Trophoblast cell (in vitro differentiated cells and primary cell): ENCODE data around the gene HOXC11.

Source experiments
- DNase-seq, 2 donors: peaks; one replicate each; pipeline ENCODE4 v3.0.0-alpha.2; 2016
- H2AFZ ChIP-seq: 2 replicates; pipeline ENCODE4 v1.6.1; 2013; ENCODE audit warnings: low read length, moderate library complexity, mild to moderate bottlenecking; ENCODE audit not compliant: insufficient read depth, poor library complexity
- H2AK5ac ChIP-seq: 2 replicates; pipeline ENCODE4 v1.6.1; 2013; ENCODE audit warnings: mild to moderate bottlenecking, low read length
- H2BK120ac ChIP-seq: 2 replicates; pipeline ENCODE4 v1.6.1; 2013; ENCODE audit warnings: low read length, mild to moderate bottlenecking, moderate library complexity; ENCODE audit not compliant: insufficient read depth, poor library complexity
- H2BK12ac ChIP-seq: 2 replicates; pipeline ENCODE4 v1.6.1; 2013; ENCODE audit warnings: mild to moderate bottlenecking, low read length, moderate library complexity
- H2BK5ac ChIP-seq: 2 replicates; pipeline ENCODE4 v1.6.1; 2013; ENCODE audit warnings: low read length, low read depth, moderate library complexity, mild to moderate bottlenecking; ENCODE audit not compliant: poor library complexity
- H3K14ac ChIP-seq: 2 replicates; pipeline ENCODE4 v1.6.1; 2013; ENCODE audit warnings: mild to moderate bottlenecking, low read length
- H3K18ac ChIP-seq: 2 replicates; pipeline ENCODE4 v1.6.1; 2013; ENCODE audit warnings: mild to moderate bottlenecking, low read length
- H3K23ac ChIP-seq: 2 replicates; pipeline ENCODE4 v1.6.1; 2013; ENCODE audit warnings: low read length
- H3K27ac ChIP-seq: 2 replicates; pipeline ENCODE4 v1.5.1; 2013; ENCODE audit warnings: low read depth, mild to moderate bottlenecking, inconsistent platforms, low read length, moderate library complexity
- H3K27me3 ChIP-seq: 2 replicates; pipeline ENCODE4 v1.6.1; 2013; ENCODE audit warnings: inconsistent platforms, mild to moderate bottlenecking, low read length, moderate library complexity; ENCODE audit not compliant: insufficient read depth
- H3K36me3 ChIP-seq, 2 experiments: 1 replicate in 1 of 2; 2 replicates in 1 of 2; pipeline ENCODE4 v1.6.1; 2013; ENCODE audit warnings: low read length in 2 of 2, mild to moderate bottlenecking in 2 of 2, moderate library complexity in 1 of 2; ENCODE audit not compliant: insufficient read depth in 2 of 2, control insufficient read depth in 1 of 2
- H3K4ac ChIP-seq: 2 replicates; pipeline ENCODE4 v1.6.1; 2013; ENCODE audit warnings: low read depth, mild to moderate bottlenecking, low read length, moderate library complexity
- H3K4me1 ChIP-seq, 2 experiments: 1 replicate in 1 of 2; 2 replicates in 1 of 2; pipeline ENCODE4 v1.6.1; 2013; ENCODE audit warnings: low read length in 2 of 2, mild to moderate bottlenecking in 2 of 2, moderate library complexity in 1 of 2; ENCODE audit not compliant: insufficient read depth in 2 of 2, control insufficient read depth in 1 of 2
- H3K4me2 ChIP-seq: 2 replicates; pipeline ENCODE4 v1.6.1; 2013; ENCODE audit warnings: inconsistent platforms, mild to moderate bottlenecking, low read length, moderate library complexity
- H3K4me3 ChIP-seq: 2 replicates; pipeline ENCODE4 v1.5.1; 2013; ENCODE audit warnings: mild to moderate bottlenecking, low read depth, low read length, inconsistent platforms
- H3K79me1 ChIP-seq: one replicate; pipeline ENCODE4 v1.6.1; 2013; ENCODE audit warnings: low read length
- H3K79me2 ChIP-seq: 2 replicates; pipeline ENCODE4 v1.6.1; 2013; ENCODE audit warnings: low read length, mild to moderate bottlenecking; ENCODE audit not compliant: control insufficient read depth, insufficient read depth, poor library complexity
- H3K9ac ChIP-seq: 2 replicates; pipeline ENCODE4 v1.6.1; 2013; ENCODE audit warnings: mild to moderate bottlenecking, low read length
- H3K9me3 ChIP-seq: 2 replicates; pipeline ENCODE4 v1.6.1; 2013; ENCODE audit warnings: low read depth, mild to moderate bottlenecking, control low read depth, inconsistent platforms, low read length; ENCODE audit not compliant: insufficient read depth
- H4K12ac ChIP-seq: 2 replicates; pipeline ENCODE4 v1.6.1; 2013; ENCODE audit warnings: low read depth, mild to moderate bottlenecking, low read length, moderate library complexity
- H4K8ac ChIP-seq: 2 replicates; pipeline ENCODE4 v1.6.1; 2013; ENCODE audit warnings: low read depth, mild to moderate bottlenecking, low read length, moderate library complexity
- H4K91ac ChIP-seq: one replicate; pipeline ENCODE4 v1.6.1; 2013; ENCODE audit warnings: low read depth, mild to moderate bottlenecking, low read length, moderate library complexity
- WGBS: extraction: QIAGEN DNeasy Blood & Tissue Kit; methylation state at CpG from one replicate; pipeline ENCODE4 v1.1.7; 2013; ENCODE audit warnings: missing lambda C conversion rate; ENCODE audit not compliant: insufficient read length, insufficient coverage; ENCODE audit errors: extremely low coverage; 5-methylcytosine and 5-hydroxymethylcytosine counted together

Gene HOXC11

DNA sequence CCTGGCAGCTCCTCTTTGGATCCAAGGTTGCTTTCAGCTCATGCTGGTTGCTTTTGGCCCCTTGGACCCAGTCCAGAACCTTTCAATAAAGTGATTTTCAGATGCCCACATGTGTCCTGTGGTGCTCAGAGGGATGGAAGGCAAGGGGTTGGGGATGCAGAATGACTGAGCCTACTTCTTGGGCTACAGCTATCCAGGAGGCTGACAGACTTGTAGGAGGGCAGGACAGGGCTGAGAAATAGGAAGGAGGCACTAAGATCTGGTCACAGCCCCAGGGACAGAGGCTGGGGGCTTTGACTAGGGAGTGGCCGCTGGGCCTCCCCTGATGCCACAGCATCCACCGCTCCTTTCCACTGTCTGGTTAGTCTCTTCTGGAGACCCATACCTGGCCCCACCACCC, 1.2 kb upstream of the HOXC11 start:
- Histone ChIP-seq H3K27me3 (peaks cover 92% of the 10 kb centered on the region), H3K4me2 (no peak overlapping the region)
- WGBS: no CpG with 5 or more reads among the region's 2 CpGs

DNA sequence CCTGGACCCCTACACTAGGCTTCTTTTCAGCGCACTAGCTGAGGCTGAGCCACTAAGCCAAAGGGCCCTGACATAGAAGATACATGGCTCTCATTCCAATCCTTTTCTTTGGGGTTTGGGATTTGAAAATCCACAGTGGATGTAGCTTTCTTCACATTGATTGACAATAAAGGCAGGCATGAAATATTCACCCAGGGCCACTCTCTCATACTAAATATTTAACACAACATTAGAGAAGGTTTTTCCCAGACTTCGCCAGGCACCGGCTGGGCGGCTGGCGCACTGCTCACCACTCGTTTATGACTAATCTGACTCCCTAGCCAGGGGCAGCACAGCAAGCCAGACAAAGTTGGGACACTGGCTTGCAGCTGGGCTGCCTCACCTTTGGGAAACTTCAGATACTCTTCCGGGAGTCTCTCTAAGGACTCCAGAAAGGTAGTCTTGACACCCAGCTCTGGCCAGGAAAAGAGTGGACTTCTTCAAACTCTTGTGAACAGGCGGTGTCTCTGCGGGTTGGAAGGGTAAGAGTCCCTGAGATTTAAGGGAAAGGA, 699 bp upstream of the HOXC11 start:
- H3K4ac ChIP-seq: no peak overlapping the region
- H3K27ac ChIP-seq: no peak overlapping the region
- no peak overlapping the region for H4K12ac ChIP-seq
- H4K91ac ChIP-seq: no peak overlapping the region
- no peaks in the 10 kb centered on the region for H3K79me2 ChIP-seq
- H3K18ac ChIP-seq: no peak overlapping the region
- WGBS: no CpG with 5 or more reads among the region's 9 CpGs
- H4K8ac ChIP-seq: no peak overlapping the region
- peaks cover 18% of the 10 kb centered on the region for H3K9me3 ChIP-seq
- H3K4me3 ChIP-seq: no peak overlapping the region
- H3K79me1 ChIP-seq: no peaks in the 10 kb centered on the region
- no peak overlapping the region for H3K23ac ChIP-seq
- no peak overlapping the region for H3K14ac ChIP-seq
- no peak overlapping the region for H2AK5ac ChIP-seq
- no peak overlapping the region for H2BK5ac ChIP-seq
- no peak overlapping the region for H3K9ac ChIP-seq
- H2AFZ ChIP-seq: no peak overlapping the region
- H2BK120ac ChIP-seq: no peak overlapping the region
- peaks cover 0 to 7% of the 10 kb centered on the region in 2 experiments for H3K4me1 ChIP-seq
- H3K36me3 ChIP-seq: no peaks in the 10 kb centered on the region
- no peak overlapping the region for H3K4me2 ChIP-seq
- DNase-seq: peak; percentile 19 to 21
- H3K27me3 ChIP-seq: peaks cover 91% of the 10 kb centered on the region
- H2BK12ac ChIP-seq: no peak overlapping the region

More for the DNA sequence above, 1.2 kb upstream of the HOXC11 start:
- Histone ChIP-seq H2BK5ac (no peak overlapping the region), H3K4ac (no peak overlapping the region), H2AK5ac (no peak overlapping the region), H2BK12ac (no peak overlapping the region), H3K4me3 (no peak overlapping the region), H3K4me1 (peaks cover 0 to 7% of the 10 kb centered on the region in 2 experiments), H3K79me1 (no peaks in the 10 kb centered on the region), H3K36me3 (no peaks in the 10 kb centered on the region), H3K79me2 (no peaks in the 10 kb centered on the region), H3K14ac (no peak overlapping the region), H3K27ac (no peak overlapping the region), H4K8ac (no peak overlapping the region), H4K91ac (no peak overlapping the region), H3K9me3 (peaks cover 18% of the 10 kb centered on the region), H3K18ac (no peak overlapping the region), H2AFZ (no peak overlapping the region), H3K9ac (no peak overlapping the region), H2BK120ac (no peak overlapping the region), H3K23ac (no peak overlapping the region), H4K12ac (no peak overlapping the region)
- no peak for DNase-seq

DNA sequence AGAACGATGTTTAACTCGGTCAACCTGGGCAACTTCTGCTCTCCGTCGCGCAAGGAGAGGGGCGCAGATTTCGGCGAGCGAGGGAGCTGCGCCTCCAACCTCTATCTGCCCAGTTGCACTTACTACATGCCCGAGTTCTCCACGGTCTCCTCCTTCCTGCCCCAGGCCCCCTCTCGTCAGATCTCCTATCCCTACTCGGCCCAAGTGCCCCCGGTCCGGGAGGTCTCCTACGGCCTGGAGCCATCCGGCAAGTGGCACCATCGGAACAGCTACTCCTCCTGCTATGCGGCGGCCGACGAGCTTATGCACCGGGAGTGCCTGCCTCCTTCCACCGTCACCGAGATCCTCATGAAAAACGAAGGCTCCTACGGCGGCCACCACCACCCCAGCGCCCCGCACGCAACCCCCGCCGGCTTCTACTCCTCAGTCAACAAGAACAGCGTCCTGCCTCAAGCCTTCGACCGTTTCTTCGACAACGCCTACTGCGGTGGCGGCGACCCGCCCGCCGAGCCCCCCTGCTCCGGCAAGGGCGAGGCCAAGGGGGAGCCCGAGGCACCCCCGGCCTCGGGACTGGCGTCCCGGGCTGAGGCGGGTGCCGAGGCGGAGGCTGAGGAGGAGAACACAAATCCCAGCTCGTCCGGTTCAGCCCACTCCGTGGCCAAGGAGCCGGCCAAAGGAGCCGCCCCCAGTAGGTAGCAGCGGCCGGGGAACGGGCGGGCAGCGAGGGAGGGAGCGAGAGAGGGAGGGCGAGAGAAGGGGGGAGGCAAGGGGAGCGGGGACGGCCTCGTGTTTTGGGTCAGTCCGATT, 513 bp downstream of the HOXC11 start:
- Histone ChIP-seq H2AK5ac (no peak overlapping the region), H4K91ac (no peak overlapping the region), H3K4ac (no peak overlapping the region), H3K27me3 (peaks cover 89% of the 10 kb centered on the region), H3K4me2 (peak overlapping the region; percentile 27), H2BK12ac (no peak overlapping the region), H3K4me1 (peaks cover 2 to 7% of the 10 kb centered on the region in 2 experiments), H3K9me3 (peaks cover 18% of the 10 kb centered on the region), H4K8ac (no peak overlapping the region), H3K14ac (no peak overlapping the region), H3K18ac (no peak overlapping the region), H3K79me1 (no peaks in the 10 kb centered on the region), H3K9ac (no peak overlapping the region), H4K12ac (no peak overlapping the region), H3K23ac (no peak overlapping the region), H3K27ac (no peak overlapping the region), H3K36me3 (no peaks in the 10 kb centered on the region), H2BK5ac (no peak overlapping the region), H2BK120ac (no peak overlapping the region), H3K4me3 (peak overlapping the region; percentile 47), H2AFZ (no peak overlapping the region), H3K79me2 (no peaks in the 10 kb centered on the region)
- no CpG with 5 or more reads among the region's 71 CpGs for WGBS
- DNase-seq: no peak

GRCh38 chr12:53974084-53975063, 1.4 kb downstream of the HOXC11 start, which contains the start of gene HOTAIR:
Gene HOTAIR (minus strand): TSS chr12:53974954.
- Histone ChIP-seq H2AFZ (peak within 1 kb of the TSS; percentile 28), H4K91ac (peak within 1 kb of the TSS; percentile 28), H3K4me2 (peak within 1 kb of the TSS; percentile 55), H2AK5ac (no peak within 1 kb of the TSS), H3K27ac (no peak within 1 kb of the TSS), H3K36me3 (no peaks in the 10 kb centered on the region), H3K4me3 (peak within 1 kb of the TSS; percentile 47), H3K14ac (no peak within 1 kb of the TSS), H2BK12ac (no peak within 1 kb of the TSS), H2BK120ac (no peak within 1 kb of the TSS), H3K18ac (no peak within 1 kb of the TSS), H3K27me3 (peaks cover 88% of the 10 kb centered on the region), H4K8ac (no peak within 1 kb of the TSS), H2BK5ac (no peak within 1 kb of the TSS), H3K4me1 (peaks cover 2 to 5% of the 10 kb centered on the region in 2 experiments), H3K4ac (no peak within 1 kb of the TSS), H3K23ac (no peak within 1 kb of the TSS), H4K12ac (no peak within 1 kb of the TSS), H3K79me2 (no peaks in the 10 kb centered on the region), H3K79me1 (no peaks in the 10 kb centered on the region), H3K9ac (no peak within 1 kb of the TSS), H3K9me3 (peaks cover 18% of the 10 kb centered on the region)
- WGBS: no CpG with 5 or more reads among the region's 63 CpGs
- DNase-seq: no peak
